IPS-11a (cell line): ENCODE results near the gene FGFR1OP2.

Experiments
- H3K4me3 ChIP-seq: one replicate; pipeline ENCODE4 v1.5.1; 2013; ENCODE audit warnings: low read depth, low read length, control low read depth

The FGFR1OP2 gene

GRCh38 chr12:27001663-27002062 lies 63.4 kb downstream of the FGFR1OP2 start:
- H3K4me3 ChIP-seq, result no peak overlapping the region

- no peak overlapping the region for H3K4me3 ChIP-seq
Measured at GRCh38 chr12:27002141-27002540, 63.9 kb downstream of the FGFR1OP2 start.

- H3K4me3 ChIP-seq, result no peak overlapping the region
Measured at GRCh38 chr12:27003421-27004381, 65.4 kb downstream of the FGFR1OP2 start.

- H3K4me3 ChIP-seq, result no peak overlapping the region
Measured at GRCh38 chr12:27005495-27005894, 67.2 kb downstream of the FGFR1OP2 start.

GRCh38 chr12:27006797-27007467 lies 68.7 kb downstream of the FGFR1OP2 start:
- H3K4me3 ChIP-seq, result no peak overlapping the region

GRCh38 chr12:27008081-27008480 lies 69.8 kb downstream of the FGFR1OP2 start:
- H3K4me3 ChIP-seq, result no peak overlapping the region

GRCh38 chr12:27009881-27010301 lies 71.6 kb downstream of the FGFR1OP2 start:
- H3K4me3 ChIP-seq, result no peak overlapping the region

- H3K4me3 ChIP-seq, result no peak overlapping the region
Measured at GRCh38 chr12:27012239-27012981, 74.1 kb downstream of the FGFR1OP2 start.

GRCh38 chr12:27012982-27013255 lies 74.6 kb downstream of the FGFR1OP2 start:
- H3K4me3 ChIP-seq, result peak overlapping the region; percentile 88

- H3K4me3 ChIP-seq, result peak overlapping the region; percentile 88
Measured at GRCh38 chr12:27013611-27014084, 75.4 kb downstream of the FGFR1OP2 start.

- H3K4me3 ChIP-seq, result peak within 1 kb of the TSS; percentile 88
Measured at GRCh38 chr12:27014085-27014858, 76.0 kb downstream of the FGFR1OP2 start, which contains the start of gene TM7SF3. Gene TM7SF3 (minus strand): TSS chr12:27014384. CDS start chr12:27014168, 216 bp downstream.

GRCh38 chr12:27014859-27015729 lies 76.8 kb downstream of the FGFR1OP2 start:
- peak overlapping the region; percentile 35 for H3K4me3 ChIP-seq

GRCh38 chr12:27015730-27016076 lies 77.4 kb downstream of the FGFR1OP2 start:
- H3K4me3 ChIP-seq, result no peak overlapping the region
